ENCODE results near the gene MRPS34. TPM values are rescaled to one million over a fixed set of nuclear protein-coding genes. Genes with fewer than 3 reads are reported as not detected.

MRPS34 gene
- total RNA-seq, 1 donor from 2014 or later: 60.4 TPM

DNA sequence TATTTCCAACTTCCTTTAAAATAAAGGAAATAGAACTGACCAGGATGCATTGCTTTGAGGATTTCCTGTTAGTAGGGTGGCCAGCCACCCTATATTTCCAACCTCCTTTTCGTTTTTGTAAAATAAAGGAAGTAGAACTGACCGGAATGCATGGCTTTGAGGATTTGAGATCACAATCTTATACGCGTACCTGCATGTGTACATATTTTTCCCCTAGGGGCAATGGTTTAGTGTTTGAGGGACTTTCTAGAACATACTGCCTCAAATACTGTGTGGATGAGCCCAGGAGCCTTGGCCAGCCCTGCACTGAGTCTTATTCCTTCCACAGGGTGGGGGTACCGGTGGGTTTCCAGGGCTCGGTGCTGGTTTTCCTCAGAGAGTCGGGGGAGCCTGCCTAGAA lies 41.3 kb downstream of the MRPS34 start:
- no peaks in the 10 kb centered on the region for H3K27me3 Mint-ChIP-seq (ENCODE audit: low read depth)
- H3K9me3 Mint-ChIP-seq (ENCODE audit: low read depth): no peaks in the 10 kb centered on the region

DNA sequence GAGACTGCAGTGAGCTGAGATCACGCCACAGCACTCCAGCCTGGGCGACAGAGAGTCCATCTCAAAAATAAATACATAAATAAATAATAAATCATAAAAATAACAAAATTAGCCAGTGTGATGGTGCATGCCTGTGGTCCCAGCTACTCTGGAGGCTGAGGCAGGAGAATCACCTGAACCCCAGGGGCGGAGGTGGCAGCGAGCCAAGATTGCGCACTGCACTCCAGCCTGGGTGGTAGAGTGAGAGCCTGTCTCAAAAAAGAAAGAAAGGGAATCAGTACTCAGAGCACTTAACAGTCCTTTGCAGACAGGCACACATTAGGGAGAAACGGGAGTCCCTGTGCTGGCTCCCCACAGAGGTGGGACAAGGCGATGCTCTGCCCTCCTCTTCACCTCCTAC lies 41.9 kb downstream of the MRPS34 start:
- DNase-seq (ENCODE audit: low spot score): no peak
- Mint-ChIP-seq H3K27me3 (ENCODE audit: low read depth) (no peaks in the 10 kb centered on the region), H3K9me3 (ENCODE audit: low read depth) (no peaks in the 10 kb centered on the region), H3K4me1 (ENCODE audit: low read depth) (no peaks in the 10 kb centered on the region), H3K27ac (ENCODE audit: unreplicated experiment) (no peak overlapping the region), H3K4me3 (ENCODE audit: unreplicated experiment) (no peak overlapping the region), H3K36me3 (ENCODE audit: low read depth) (peaks cover 16% of the 10 kb centered on the region)
- TF ChIP-seq, protein P1, sequence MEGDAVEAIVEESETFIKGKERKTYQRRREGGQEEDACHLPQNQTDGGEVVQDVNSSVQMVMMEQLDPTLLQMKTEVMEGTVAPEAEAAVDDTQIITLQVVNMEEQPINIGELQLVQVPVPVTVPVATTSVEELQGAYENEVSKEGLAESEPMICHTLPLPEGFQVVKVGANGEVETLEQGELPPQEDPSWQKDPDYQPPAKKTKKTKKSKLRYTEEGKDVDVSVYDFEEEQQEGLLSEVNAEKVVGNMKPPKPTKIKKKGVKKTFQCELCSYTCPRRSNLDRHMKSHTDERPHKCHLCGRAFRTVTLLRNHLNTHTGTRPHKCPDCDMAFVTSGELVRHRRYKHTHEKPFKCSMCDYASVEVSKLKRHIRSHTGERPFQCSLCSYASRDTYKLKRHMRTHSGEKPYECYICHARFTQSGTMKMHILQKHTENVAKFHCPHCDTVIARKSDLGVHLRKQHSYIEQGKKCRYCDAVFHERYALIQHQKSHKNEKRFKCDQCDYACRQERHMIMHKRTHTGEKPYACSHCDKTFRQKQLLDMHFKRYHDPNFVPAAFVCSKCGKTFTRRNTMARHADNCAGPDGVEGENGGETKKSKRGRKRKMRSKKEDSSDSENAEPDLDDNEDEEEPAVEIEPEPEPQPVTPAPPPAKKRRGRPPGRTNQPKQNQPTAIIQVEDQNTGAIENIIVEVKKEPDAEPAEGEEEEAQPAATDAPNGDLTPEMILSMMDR (IDR thresholded peaks at IDR 0.05): no peak

More for the DNA sequence above, 41.3 kb downstream of the MRPS34 start:
- Mint-ChIP-seq H3K4me3 (ENCODE audit: unreplicated experiment) (no peak overlapping the region), H3K4me1 (ENCODE audit: low read depth) (no peaks in the 10 kb centered on the region), H3K36me3 (ENCODE audit: low read depth) (peaks cover 16% of the 10 kb centered on the region), H3K27ac (ENCODE audit: unreplicated experiment) (no peak overlapping the region)
- TF ChIP-seq, protein P1 (IDR thresholded peaks at IDR 0.05): no peak
- no peak for DNase-seq (ENCODE audit: low spot score)

DNA sequence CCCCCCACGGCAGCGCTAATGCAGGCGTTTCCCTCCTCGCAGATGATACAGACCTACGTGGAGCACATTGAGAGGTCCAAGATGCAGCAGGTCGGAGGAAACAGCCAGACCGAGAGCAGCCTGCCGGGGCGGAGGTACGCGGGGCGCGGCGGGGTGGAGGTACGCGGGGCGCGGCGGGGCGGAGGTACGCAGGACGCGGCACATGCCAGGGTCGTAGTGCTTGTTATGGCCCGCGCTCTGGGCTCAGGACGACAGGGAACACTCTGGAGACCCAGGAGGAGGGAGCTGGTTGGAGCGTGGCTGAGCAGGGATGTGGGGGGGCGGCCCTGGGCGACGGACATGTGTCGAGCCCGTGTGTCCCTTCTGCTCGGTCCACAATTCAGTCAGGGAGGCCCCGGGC lies 43.5 kb downstream of the MRPS34 start:
- peaks cover 16% of the 10 kb centered on the region for H3K36me3 Mint-ChIP-seq (ENCODE audit: low read depth)
- no peaks in the 10 kb centered on the region for H3K9me3 Mint-ChIP-seq (ENCODE audit: low read depth)
- no peak overlapping the region for H3K27ac Mint-ChIP-seq (ENCODE audit: unreplicated experiment)
- TF ChIP-seq, protein P1 (IDR thresholded peaks at IDR 0.05): no peak
- H3K27me3 Mint-ChIP-seq (ENCODE audit: low read depth): no peaks in the 10 kb centered on the region
- no peaks in the 10 kb centered on the region for H3K4me1 Mint-ChIP-seq (ENCODE audit: low read depth)
- H3K4me3 Mint-ChIP-seq (ENCODE audit: unreplicated experiment): no peak overlapping the region
- DNase-seq (ENCODE audit: low spot score): no peak

DNA sequence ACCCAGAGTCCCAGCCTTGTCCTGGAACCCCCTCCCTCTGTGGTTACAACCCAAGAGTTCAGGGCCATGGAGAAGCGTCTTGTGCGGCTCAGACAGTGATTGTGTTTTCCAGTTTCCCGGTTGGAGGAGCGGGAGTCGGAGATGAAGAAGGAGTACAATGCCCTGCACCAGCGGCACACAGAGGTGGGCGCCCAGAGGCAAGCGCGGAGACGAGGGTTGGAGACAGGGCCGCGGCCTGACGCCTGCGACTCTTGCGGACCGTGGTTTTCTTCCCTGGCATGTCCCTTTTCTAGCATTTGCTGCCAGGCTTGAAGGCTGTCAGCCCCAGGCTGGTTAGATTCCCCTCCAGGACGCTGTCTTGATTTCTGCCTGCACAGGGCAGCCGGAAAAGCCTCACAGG lies 43.9 kb downstream of the MRPS34 start:
- Mint-ChIP-seq H3K4me3 (ENCODE audit: unreplicated experiment) (no peak overlapping the region), H3K27ac (ENCODE audit: unreplicated experiment) (no peak overlapping the region), H3K27me3 (ENCODE audit: low read depth) (no peaks in the 10 kb centered on the region), H3K36me3 (ENCODE audit: low read depth) (peaks cover 16% of the 10 kb centered on the region), H3K4me1 (ENCODE audit: low read depth) (no peaks in the 10 kb centered on the region), H3K9me3 (ENCODE audit: low read depth) (no peaks in the 10 kb centered on the region)
- TF ChIP-seq, protein P1 (IDR thresholded peaks at IDR 0.05): no peak
- DNase-seq (ENCODE audit: low spot score): no peak

DNA sequence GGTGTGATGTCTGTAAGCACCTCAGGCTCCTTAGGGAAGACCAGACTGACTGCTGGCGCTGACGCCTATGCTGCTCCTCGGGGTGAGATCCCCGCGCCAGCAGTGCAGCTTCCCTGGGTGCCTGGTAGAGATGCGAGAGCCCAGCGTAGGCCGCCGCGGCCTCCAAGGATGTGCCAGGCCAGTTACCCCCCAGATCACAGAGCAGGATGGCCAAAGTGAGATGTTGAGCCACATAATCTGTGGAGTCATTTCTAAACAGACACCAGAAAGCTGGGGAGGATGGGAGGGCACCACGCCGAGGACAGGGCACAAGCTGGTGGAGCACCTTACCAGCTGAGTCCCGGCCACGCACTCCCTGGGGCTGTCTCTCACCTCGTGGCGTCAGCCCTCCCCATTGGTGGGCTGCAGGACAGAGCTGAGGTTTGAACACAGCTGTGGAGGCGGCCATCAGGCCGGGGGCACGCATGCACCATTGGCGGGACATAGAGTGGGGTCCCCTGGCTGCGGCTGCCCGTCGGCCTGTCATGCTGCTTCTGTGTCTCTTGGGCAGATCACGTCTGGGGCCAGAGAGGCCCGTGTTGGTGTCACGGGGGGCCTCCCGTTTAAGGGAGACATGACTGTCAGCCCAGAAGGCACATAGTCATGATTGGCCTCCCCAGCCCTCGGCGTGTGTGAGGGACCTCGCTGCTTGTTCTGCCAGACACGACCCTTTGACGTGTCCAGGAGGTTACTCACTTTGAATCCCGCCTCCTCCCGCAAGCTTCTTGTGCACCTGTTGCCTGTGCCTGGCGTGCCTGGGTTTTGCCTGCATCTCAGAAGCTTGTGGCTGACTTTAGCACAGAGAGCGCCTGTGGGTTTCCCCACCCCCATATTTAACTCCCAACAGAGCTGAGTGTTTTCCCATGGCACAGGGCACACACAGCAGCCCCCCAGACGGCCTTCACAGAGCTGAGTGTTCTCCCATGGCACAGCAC lies 45.0 kb downstream of the MRPS34 start:
- TF ChIP-seq, protein P1 (IDR thresholded peaks at IDR 0.05): no peak
- H3K4me1 Mint-ChIP-seq (ENCODE audit: low read depth): peaks cover 9% of the 10 kb centered on the region
- no peak for DNase-seq (ENCODE audit: low spot score)
- no peaks in the 10 kb centered on the region for H3K9me3 Mint-ChIP-seq (ENCODE audit: low read depth)
- H3K36me3 Mint-ChIP-seq (ENCODE audit: low read depth): peaks cover 16% of the 10 kb centered on the region
- no peaks in the 10 kb centered on the region for H3K27me3 Mint-ChIP-seq (ENCODE audit: low read depth)
- H3K4me3 Mint-ChIP-seq (ENCODE audit: unreplicated experiment): no peak overlapping the region
- no peak overlapping the region for H3K27ac Mint-ChIP-seq (ENCODE audit: unreplicated experiment)
